ENCODE measurements around the gene MNAT1.

MNAT1 gene

DNA sequence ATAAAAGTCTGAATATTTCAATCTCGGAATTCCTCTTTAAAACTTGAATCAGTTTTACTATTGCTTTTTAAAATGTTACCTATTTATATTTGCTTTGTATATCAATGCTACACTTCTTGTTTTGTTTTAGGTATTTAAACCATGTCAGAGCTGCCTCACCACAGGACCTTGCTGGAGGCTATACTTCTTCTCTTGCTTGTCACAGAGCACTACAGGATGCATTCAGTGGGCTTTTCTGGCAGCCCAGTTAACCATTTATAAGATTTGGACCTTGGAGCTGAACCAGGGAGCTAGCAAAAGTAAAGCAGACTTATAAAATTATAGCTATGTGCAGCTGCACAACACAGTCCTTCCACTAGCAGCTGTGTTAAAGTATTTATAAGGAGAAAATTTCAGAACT is 233.5 kb downstream of the MNAT1 start:
- DNase-seq (ENCODE audit: low read depth) = no peak

DNA sequence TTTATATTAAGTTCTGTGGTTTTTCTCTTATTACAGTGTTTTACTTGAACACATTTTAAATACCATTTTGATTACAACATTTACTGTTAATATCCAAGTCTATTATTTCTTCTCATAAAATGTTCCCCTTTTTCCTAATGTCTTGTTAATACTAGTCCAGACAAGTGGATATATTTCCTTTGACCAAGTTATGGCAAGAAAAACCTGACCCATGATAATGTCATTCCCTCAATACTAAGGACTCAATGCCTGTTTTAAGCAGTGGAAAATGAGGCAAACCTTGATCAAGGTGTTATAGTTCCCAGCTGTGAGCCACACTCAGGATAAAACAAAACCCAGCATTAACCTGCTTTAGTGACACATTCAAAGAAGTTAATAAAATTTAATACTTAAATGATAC is 234.1 kb downstream of the MNAT1 start:
- DNase-seq (ENCODE audit: low read depth) = no peak

DNA sequence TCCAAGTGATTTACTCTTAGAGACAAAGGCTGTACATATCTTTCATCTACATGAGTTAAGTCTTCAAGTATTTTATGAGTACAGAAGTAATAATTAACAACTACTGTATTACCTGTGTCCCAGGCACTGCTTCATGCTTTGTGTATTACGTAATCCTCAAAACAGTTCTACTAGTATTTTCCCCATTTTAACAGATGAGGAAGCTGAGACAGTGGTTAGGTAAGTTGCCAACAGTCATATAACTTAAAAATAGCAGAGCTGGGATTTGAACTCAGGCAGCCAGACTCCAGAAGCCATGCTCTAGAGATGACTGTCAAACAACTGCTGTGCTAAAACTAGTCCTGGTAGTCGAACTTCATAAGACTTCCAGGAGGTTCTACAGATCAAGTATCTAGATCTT is 235.6 kb downstream of the MNAT1 start:
- no peak for DNase-seq (ENCODE audit: low read depth)

DNA sequence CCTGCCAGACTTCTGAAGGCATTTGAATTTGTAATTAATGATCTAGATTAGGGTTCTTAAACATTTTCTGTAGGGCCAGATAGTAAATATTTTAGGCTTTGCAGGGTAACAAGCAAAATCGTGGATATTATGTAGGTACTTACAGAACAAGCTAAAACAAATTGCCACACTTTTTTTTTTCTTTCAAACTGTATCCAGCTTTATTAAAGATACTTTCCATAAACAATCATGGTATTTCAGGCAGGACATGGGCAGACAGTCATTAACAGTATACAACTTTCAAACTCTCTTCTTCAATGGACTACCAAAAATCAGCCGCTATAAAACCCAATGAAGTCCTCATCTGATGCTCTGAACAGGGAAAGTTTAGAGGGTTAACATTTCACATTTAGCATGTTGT is 236.7 kb downstream of the MNAT1 start:
- no peak for DNase-seq (ENCODE audit: low read depth)

DNA sequence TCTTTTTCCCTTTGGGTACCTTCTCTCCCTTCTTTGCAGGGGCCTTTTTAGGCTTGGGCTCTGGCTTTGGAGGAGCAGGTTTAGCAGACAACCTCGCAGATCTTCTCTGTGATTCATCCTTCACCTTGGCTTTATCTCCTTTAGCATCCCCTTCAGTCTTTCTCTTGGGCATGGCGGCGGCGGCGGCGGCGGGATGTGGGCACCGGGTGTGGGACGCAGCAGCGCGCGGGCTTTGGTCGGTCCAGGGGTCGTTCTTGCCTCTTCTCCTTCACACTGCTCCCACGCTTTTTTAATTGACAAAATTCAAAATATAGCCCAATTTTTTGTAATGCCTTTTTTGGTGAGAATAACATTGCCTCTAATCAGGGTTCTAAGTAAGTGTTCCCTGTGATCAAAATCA is 237.7 kb downstream of the MNAT1 start:
- no peak for DNase-seq (ENCODE audit: low read depth)

DNA sequence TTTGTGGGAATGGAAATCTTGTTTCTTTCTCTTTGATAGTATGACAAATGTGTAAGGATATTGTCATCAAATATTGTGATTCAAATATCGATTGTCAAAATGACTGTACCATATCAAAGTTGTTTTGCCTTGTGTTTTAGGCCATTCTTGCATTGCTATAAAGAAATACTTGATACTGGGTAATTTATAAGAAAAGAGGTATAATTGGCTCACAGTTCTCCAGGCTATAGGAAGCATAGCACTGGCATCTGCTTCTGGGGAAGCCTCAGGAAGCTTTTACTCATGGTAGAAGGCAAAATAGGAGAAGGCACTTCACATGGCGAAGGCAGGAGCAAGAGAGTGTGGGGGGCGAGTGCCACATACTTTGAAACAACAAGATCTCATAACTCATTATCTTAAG is 238.5 kb downstream of the MNAT1 start:
- no peak for DNase-seq (ENCODE audit: low read depth)

DNA sequence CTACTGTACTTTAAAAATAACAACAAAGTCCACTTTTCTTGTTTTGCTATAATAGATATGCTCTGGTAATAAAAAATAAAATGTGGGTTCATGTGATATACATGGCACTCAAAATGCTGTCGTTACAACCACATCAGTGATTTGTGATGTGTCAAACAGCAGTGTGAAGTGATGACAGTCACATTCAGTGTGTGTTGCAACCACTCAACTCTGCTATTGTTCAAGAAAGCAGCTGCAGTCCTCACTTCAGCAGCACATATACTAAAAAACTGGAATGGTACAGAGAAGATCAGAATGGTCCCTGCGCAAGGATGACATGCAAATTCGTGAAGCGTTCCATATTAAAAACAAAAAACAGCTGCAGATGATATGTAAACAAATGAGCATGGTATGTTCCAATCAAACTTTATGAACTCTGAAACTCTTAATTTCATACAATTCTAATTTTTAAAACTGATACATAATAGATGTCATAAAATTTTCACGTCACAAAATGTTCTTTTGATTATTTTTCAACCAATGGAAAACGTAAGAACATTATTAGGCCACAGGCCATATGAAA is 239.6 kb downstream of the MNAT1 start:
- DNase-seq (ENCODE audit: low read depth) = no peak

DNA sequence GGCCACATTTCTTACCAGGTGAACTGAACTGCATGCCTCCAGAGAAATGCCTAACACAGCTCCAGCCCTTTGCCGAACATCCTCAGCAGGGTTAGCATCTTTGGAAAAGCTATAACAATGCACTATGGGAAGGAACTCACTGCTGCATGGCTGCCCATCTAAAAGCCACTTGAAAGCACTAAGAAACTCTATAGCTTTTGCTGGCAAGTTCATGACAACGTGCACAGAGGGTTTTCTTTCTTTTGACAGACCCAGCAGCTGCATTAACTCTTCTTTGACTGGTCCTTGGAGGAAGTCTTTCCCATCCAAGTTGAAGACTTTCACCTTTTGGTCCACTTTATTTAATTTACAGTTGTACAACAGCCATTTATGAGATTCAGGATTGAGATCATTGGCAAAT is 241.0 kb downstream of the MNAT1 start:
- no peak for DNase-seq (ENCODE audit: low read depth)

DNA sequence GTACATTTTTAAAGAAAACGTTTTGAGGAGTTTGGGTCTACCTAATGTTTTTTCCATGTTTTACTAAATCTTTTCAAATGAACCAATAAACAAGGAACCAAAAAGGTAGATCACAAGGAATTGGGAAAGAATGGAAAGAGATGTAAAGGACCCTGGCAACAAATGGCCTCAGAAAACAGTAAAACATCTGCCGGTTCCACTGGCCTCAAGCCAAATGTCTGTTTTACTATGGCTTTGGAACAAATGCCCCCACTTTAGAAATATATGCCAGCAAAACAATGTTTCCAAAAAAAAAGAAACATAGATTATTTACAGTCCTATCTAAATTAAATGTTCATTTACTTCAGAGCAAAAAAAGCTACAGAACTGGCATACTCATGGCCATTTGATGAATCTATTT is 243.3 kb downstream of the MNAT1 start:
- no peak for DNase-seq (ENCODE audit: low read depth)

DNA sequence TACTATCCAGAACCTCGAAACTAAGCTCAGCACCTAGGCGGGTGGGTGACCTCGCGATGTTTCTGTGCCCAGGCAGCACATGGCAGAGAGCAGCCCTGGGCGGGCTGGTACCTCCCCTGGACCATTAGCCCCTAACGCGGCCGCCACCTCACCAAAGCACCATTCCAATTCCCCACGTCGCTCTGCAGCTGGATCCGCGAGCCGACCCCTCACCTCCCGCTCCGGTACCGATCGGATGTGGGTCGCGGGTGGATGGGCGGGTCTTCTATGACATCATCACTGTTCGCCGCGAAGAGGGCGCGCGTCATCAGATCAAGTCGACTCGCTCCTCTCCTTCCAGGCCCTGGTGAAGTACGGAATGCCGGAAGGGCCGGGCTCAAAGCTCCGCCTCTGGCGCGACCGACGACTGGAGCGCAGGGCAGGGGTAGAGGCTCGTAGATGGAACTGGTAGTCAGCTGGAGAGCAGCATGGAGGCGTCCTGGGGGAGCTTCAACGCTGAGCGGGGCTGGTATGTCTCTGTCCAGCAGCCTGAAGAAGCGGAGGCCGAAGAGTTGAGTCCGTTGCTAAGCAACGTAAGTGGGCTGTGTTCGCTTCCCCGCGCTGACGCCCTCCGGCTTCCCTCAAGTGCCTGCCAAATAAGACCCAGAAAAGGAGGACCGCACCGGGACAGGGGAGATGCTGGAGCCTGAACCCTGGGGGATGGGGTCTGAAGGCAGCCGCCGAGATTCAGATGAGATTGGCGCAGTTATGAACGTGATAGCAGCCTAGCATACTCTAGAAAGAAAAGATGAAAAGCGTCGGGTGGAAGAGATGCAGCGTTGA is 246.5 kb downstream of the MNAT1 start, which contains the start of the genes SLC38A6 and TRMT5:
Gene SLC38A6, plus strand, starts transcription at position 435 of the 822 bp plus-strand sequence. Its CDS starts 33 bp downstream, at position 468.
Gene TRMT5, minus strand, starts transcription at position 269 of the 822 bp plus-strand sequence. Its CDS starts 106 bp downstream, at position 163.
- DNase-seq (ENCODE audit: low read depth) = peak; percentile 82

DNA sequence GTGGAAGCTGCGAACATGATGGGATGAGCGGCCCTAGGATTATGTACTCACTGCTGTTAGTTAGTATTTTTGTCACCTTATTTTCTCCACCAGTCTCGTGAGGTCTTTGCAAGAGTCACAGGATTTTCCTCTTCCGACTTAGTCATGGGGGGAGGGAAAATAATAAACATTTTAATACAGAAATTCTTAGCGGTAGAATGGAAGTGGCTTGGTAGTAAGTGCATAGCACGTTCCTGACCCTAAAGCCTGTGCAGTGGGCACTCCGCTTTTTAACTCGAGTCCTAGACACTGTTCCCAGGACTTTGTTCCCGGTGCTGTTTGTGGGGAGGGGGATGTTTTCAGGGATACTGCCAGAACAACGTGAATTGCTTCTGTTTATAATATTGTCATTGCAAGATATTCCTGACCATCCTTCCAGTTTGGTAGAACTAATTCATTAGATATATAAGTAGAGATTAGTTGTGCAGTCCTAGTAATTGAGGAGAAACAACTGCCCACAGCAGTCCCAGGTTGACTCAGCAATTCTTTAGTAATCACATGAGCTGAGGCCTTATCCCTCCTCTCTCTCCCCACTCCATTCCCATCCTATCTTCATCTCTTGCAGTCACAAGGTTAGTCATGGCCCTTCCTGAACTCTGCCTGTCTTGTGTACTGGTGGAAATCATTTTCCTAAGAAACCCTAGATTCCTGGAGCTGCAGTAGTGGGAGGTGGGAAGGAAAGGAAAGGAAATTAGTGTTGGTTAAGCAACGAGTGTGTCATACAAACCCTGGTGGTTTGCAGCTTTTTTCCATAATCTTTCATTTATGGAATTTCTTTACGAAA is 247.3 kb downstream of the MNAT1 start:
- DNase-seq (ENCODE audit: low read depth) = no peak

DNA sequence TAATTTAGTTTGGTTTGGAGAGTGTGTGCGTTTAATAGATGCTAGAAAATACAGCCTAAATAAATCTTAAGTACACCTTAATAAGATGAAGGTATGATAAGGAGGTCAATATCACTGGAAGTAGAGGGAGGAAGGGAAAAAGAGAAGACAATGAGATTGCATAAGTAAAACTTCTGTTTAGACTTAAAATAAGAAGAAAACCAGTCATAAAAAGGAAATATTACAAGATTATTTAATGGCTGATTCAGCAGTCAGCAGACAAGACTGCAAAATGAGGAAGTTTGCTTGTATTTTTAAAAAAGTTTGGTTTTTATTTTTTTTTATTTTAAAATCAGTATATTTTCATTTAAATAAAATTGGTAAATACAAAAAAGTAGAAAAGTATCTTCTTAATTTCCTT is 249.6 kb downstream of the MNAT1 start:
- no peak for DNase-seq (ENCODE audit: low read depth)

DNA sequence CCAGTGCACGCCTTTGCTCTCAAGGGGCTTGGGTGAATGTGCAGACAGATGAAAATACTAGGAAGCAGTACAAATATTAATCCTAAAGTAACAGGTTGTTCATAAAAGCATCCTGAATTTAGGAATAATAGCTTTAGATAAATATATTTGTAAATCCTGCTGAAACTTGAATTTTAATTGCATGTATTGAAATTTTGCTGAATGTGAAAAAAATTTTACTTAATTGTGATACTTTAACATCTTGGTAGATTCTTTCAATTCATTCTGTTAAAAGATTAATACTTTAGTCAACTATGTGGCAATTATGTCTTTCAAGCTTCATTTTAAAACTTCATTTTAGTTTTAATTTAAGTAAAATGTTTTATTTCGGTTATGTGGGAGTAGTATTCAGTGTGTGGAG is 251.9 kb downstream of the MNAT1 start:
- no peak for DNase-seq (ENCODE audit: low read depth)

DNA sequence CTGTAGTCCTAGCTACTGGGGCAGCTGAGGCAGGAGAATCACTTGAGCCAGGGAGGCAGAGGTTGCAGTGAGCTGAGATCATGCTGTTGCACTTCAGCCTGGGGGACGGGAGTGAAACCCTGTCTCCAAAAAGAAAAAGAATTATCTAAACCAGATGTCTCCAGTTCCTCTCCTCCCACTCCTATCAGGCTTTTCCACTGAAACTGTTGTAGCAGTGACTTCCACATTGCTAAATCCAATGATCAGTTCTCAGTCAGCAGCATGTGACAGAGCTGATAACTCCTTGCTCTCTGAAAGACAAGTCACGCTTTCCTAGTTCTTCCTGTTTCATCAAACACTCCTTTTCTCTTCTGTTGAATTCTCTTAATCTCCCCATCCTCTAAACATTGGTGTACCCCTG is 255.0 kb downstream of the MNAT1 start:
- DNase-seq (ENCODE audit: low read depth) = no peak

DNA sequence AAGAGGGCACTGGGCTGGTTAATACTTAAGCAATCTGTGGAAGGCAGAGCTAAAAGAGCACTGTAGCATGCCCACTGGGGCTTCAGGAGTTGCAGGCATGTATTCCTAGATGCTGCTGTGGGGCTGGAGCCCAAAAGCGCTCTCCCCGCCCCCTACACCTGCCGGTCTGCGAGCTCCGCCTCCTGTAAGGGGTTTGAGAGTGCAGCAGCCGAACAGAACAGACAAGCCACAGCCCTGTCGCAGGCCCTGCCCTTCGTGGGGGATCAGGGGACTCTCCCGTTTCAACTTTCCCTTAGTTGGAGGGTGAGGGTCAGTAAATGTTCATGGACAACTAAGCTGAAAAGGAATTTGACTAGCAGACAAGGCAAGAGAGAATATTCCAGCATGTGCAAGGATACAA is 264.1 kb downstream of the MNAT1 start:
- DNase-seq (ENCODE audit: low read depth) = no peak

DNA sequence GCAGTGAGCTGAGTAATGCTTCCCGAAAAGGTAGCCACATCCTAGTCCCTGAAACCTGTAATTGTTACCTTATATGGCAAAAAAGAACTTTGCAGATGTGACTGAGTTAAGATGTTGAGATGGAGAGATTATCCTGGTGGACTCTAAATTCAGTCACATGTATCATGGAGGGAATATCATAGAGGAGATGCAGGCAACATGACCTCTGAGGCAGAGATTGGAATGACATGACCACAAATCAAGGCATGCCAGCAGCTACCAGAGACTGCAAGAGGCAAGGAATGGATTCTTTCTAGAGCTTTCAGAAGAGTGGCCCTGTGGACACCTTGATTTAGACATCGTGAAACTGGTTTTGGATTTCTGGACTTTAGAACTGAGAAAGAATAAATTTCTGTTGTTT is 265.0 kb downstream of the MNAT1 start:
- no peak for DNase-seq (ENCODE audit: low read depth)

DNA sequence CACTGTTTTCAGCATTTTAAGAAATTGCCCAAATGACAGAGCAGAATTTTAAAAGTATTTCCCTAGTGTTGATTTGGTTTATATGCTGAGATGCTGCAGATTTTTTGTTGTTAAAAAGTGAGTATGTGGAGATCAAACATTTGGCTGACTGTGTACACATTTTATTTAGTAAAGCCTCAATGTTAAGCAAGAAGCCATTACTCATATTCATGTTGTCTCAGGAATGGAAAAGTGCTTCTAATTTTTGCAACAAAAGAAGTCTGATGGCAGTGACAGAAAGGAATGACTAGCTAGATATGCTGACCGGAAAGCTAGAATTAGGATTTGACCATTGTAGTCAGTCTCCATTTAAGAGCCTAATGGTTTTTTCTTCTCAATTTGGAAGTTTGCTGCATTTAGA is 269.0 kb downstream of the MNAT1 start:
- DNase-seq (ENCODE audit: low read depth) = no peak

DNA sequence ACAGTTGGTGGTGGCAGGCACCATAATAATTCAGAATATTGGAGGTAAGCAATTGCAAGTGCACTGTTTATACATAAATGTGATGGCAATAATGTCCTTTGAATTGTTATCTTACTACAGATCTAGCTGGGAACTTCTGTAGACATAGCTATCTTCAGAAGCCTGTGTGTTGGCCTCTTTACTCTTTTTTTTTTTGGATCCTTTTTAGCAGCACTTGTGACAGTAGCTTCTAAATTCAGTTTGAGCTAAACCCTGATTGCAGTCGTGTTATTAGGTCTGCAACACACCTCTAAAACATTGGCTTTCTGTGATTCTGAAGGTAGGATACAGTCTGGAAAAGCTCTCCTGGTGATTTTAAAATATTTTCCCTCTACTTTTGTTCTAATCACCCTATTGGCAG is 285.0 kb downstream of the MNAT1 start:
- no peak for DNase-seq (ENCODE audit: low read depth)
